MM.1S (cell line): ENCODE measurements around the gene CHST13.

ENCODE experiments used
- DNase-seq: peaks from one replicate; pipeline ENCODE4 v3.0.0-alpha.2; 2015
- H2AFZ ChIP-seq: fragments of 300-600 bp; sonication (generic); 2 replicates; pipeline ENCODE4 v1.6.0; 2016; ENCODE audit warnings: antibody characterized with exemption, low read length
- H3F3A ChIP-seq: fragments of 300-600 bp; sonication (generic); 2 replicates; pipeline ENCODE4 v1.6.1; 2016; ENCODE audit warnings: mild to moderate bottlenecking, antibody characterized with exemption, low read length, moderate library complexity, mixed read lengths; ENCODE audit not compliant: insufficient read depth
- H3K27ac ChIP-seq: fragments of 300-600 bp; sonication (generic); 2 replicates; pipeline ENCODE4 v1.5.1; 2016; ENCODE audit warnings: mild to moderate bottlenecking, low read length
- H3K27me3 ChIP-seq: fragments of 300-600 bp; sonication (generic); replicated peaks from 2 replicates; pipeline ENCODE4 v1.6.0; 2016; ENCODE audit warnings: low read length; ENCODE audit not compliant: insufficient read depth
- H3K36me3 ChIP-seq: fragments of 300-600 bp; sonication (generic); replicated peaks from 2 replicates; pipeline ENCODE4 v1.6.1; 2016; ENCODE audit warnings: mild to moderate bottlenecking, low read length, mixed read lengths; ENCODE audit not compliant: insufficient read depth
- H3K4me1 ChIP-seq: fragments of 300-600 bp; sonication (generic); 2 replicates; pipeline ENCODE4 v1.6.1; 2016; ENCODE audit warnings: low read length, mixed read lengths
- H3K4me2 ChIP-seq: fragments of 300-600 bp; sonication (generic); 2 replicates; pipeline ENCODE4 v1.6.0; 2016; ENCODE audit warnings: low read depth, low read length
- H3K4me3 ChIP-seq: fragments of 300-600 bp; sonication (generic); 2 replicates; pipeline ENCODE4 v1.5.1; 2016; ENCODE audit warnings: low read length, mixed read lengths
- H3K79me2 ChIP-seq: fragments of 300-600 bp; sonication (generic); 2 replicates; pipeline ENCODE4 v1.6.1; 2016; ENCODE audit warnings: mixed run types, low read length, mixed read lengths
- H3K9ac ChIP-seq: fragments of 300-600 bp; sonication (generic); 2 replicates; pipeline ENCODE4 v1.6.1; 2016; ENCODE audit warnings: low read length, mixed read lengths
- H3K9me2 ChIP-seq: fragments of 300-600 bp; sonication (generic); replicated peaks from 2 replicates; pipeline ENCODE4 v1.6.1; 2016; ENCODE audit warnings: mild to moderate bottlenecking, low read length, mixed read lengths; ENCODE audit not compliant: insufficient read depth
- H3K9me3 ChIP-seq: fragments of 300-600 bp; sonication (generic); replicated peaks from 2 replicates; pipeline ENCODE4 v1.6.1; 2016; ENCODE audit warnings: mild to moderate bottlenecking, low read length, mixed read lengths; ENCODE audit not compliant: insufficient read depth
- H4K20me1 ChIP-seq: fragments of 300-600 bp; sonication (generic); 2 replicates; pipeline ENCODE4 v1.6.1; 2016; ENCODE audit warnings: mild to moderate bottlenecking, low read length, moderate library complexity, mixed read lengths; ENCODE audit not compliant: insufficient read depth
- EZH2 ChIP-seq: fragments of 300-600 bp; sonication (generic); optimal IDR thresholded peaks from 2 replicates; pipeline ENCODE3; 2017; ENCODE audit warnings: low read depth, mild to moderate bottlenecking, antibody characterized with exemption, low read length, mixed read lengths
- EZH2phosphoT487 ChIP-seq: fragments of 300-600 bp; sonication (generic); IDR thresholded peaks from 2 replicates; pipeline ENCODE4 v1.6.1; 2018; ENCODE audit warnings: antibody characterized with exemption, low read length
- TF ChIP-seq, protein P1 (sequence below): fragments of 300-600 bp; sonication (generic); IDR thresholded peaks from 2 replicates; pipeline ENCODE4 v1.5.1; 2016; ENCODE audit warnings: antibody characterized with exemption, low read length, mixed read lengths

CHST13 gene

DNA sequence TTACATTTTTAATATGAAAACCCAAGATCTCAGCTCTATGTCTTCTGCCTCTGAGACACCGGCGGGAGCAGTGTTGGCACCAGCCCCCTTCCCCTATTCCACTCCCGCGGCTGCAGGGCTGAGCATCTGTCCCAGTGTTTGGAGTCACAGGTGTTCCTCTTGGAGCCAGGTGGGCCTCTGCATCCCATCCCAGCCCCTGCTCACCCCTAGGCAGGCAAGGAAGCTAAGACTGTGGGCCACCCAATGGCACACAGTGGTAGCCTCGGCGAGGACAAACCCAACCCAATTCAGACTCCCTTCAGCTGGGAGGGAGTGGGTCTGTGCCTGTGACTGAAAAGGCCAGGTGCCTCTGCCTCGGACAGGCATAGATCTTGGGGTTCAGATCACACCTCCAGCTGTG is 3.1 kb downstream of the CHST13 start:
- Histone ChIP-seq H3K27ac (no peak overlapping the region), H3K9ac (no peak overlapping the region), H3F3A (no peaks in the 10 kb centered on the region), H3K36me3 (no peaks in the 10 kb centered on the region), H3K4me2 (no peak overlapping the region), H3K4me1 (no peaks in the 10 kb centered on the region), H3K4me3 (no peak overlapping the region), H3K27me3 (peaks cover 28% of the 10 kb centered on the region), H2AFZ (no peak overlapping the region), H3K9me3 (no peaks in the 10 kb centered on the region), H3K9me2 (no peaks in the 10 kb centered on the region), H4K20me1 (no peaks in the 10 kb centered on the region), H3K79me2 (no peaks in the 10 kb centered on the region)
- TF ChIP-seq EZH2 (no peak), EZH2phosphoT487 (no peak)
- TF ChIP-seq, protein P1, sequence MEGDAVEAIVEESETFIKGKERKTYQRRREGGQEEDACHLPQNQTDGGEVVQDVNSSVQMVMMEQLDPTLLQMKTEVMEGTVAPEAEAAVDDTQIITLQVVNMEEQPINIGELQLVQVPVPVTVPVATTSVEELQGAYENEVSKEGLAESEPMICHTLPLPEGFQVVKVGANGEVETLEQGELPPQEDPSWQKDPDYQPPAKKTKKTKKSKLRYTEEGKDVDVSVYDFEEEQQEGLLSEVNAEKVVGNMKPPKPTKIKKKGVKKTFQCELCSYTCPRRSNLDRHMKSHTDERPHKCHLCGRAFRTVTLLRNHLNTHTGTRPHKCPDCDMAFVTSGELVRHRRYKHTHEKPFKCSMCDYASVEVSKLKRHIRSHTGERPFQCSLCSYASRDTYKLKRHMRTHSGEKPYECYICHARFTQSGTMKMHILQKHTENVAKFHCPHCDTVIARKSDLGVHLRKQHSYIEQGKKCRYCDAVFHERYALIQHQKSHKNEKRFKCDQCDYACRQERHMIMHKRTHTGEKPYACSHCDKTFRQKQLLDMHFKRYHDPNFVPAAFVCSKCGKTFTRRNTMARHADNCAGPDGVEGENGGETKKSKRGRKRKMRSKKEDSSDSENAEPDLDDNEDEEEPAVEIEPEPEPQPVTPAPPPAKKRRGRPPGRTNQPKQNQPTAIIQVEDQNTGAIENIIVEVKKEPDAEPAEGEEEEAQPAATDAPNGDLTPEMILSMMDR, result no peak
- no peak for DNase-seq

- Histone ChIP-seq H3K4me2 (no peak overlapping the region), H3K27ac (no peak overlapping the region), H3K9me3 (no peaks in the 10 kb centered on the region)
Observed at GRCh38 chr3:126527455-126528211, 3.7 kb downstream of the CHST13 start.

DNA sequence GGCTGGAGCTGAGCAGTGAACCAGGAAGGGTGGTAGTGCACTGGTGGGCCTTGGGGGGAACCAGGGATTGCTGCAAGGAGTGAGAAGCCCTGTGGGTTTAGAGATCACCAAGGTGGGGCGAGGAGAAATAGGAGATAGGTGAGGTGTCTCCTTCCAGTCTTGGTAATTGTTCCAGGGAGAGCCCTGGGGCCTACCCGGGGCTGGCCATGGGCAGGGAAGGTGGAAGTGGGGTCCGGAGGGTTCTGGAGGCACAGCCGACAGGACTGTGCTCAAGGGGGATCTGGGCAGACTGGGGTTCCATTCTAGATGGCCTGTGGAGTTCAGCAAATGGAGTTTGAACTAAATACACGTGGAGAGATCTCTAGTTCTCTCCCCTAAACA is 4.5 kb downstream of the CHST13 start:
- Histone ChIP-seq H3K9me2 (no peaks in the 10 kb centered on the region), H3K36me3 (no peaks in the 10 kb centered on the region), H3K79me2 (no peaks in the 10 kb centered on the region), H3K27ac (no peak overlapping the region), H2AFZ (no peak overlapping the region), H3K9me3 (no peaks in the 10 kb centered on the region), H3K27me3 (peaks cover 30% of the 10 kb centered on the region), H3K4me2 (no peak overlapping the region), H3F3A (no peaks in the 10 kb centered on the region), H3K4me1 (no peaks in the 10 kb centered on the region), H3K4me3 (no peak overlapping the region), H4K20me1 (no peaks in the 10 kb centered on the region), H3K9ac (no peak overlapping the region)
- TF ChIP-seq EZH2phosphoT487 (no peak), EZH2 (no peak)
- TF ChIP-seq, protein P1, result no peak
- no peak for DNase-seq

More at GRCh38 chr3:126527455-126528211, 3.7 kb downstream of the CHST13 start:
- H2AFZ ChIP-seq, result no peak overlapping the region
- H3K27me3 ChIP-seq, result peaks cover 31% of the 10 kb centered on the region
- no peak overlapping the region for H3K4me3 ChIP-seq
- no peaks in the 10 kb centered on the region for H3K36me3 ChIP-seq
- no peaks in the 10 kb centered on the region for H3K79me2 ChIP-seq
- DNase-seq, result no peak
- no peak overlapping the region for H3K9ac ChIP-seq
- H4K20me1 ChIP-seq, result no peaks in the 10 kb centered on the region
- TF ChIP-seq EZH2 (no peak), EZH2phosphoT487 (no peak)
- TF ChIP-seq, protein P1, result no peak
- no peaks in the 10 kb centered on the region for H3K9me2 ChIP-seq
- H3F3A ChIP-seq, result no peaks in the 10 kb centered on the region
- no peaks in the 10 kb centered on the region for H3K4me1 ChIP-seq
